Measurements from ENCODE around the gene RHOXF1. TPM values are rescaled to one million over a fixed set of nuclear protein-coding genes. Genes with fewer than 3 reads are reported as not detected.
"Not testable (repeated sequence)": the region's sequence is repeated elsewhere in the genome, so short reads cannot be mapped to it uniquely, and the experiment has no call there.

Gene RHOXF1
- total RNA-seq (ENCODE audit: unreplicated experiment), result not detected
- long read RNA-seq, result 0 reads

- Mint-ChIP-seq H3K4me3 (ENCODE audit: unreplicated experiment) (no peak within 1 kb of the TSS), H3K9me3 (ENCODE audit: unreplicated experiment) (no peaks in the 10 kb centered on the region)
Observed at GRCh38 chrX:120115438-120115963, at the start of gene RHOXF1. TSS of gene RHOXF1 (minus strand) at chrX:120115913. CDS start at chrX:120115862, 51 bp downstream.

GRCh38 chrX:120159086-120159485 lies 43.4 kb upstream of the RHOXF1 start:
- H3K9me3 Mint-ChIP-seq (ENCODE audit: unreplicated experiment); H3K27me3 Mint-ChIP-seq (ENCODE audit: unreplicated experiment); DNase-seq (ENCODE audit: low spot score); H3K36me3 Mint-ChIP-seq (ENCODE audit: low read depth, unreplicated experiment); H3K27ac Mint-ChIP-seq (ENCODE audit: unreplicated experiment); H3K4me3 Mint-ChIP-seq (ENCODE audit: unreplicated experiment); H3K4me1 Mint-ChIP-seq (ENCODE audit: unreplicated experiment): not testable (repeated sequence)

More at GRCh38 chrX:120115438-120115963, at the start of gene RHOXF1:
- Mint-ChIP-seq H3K4me1 (ENCODE audit: unreplicated experiment) (no peaks in the 10 kb centered on the region), H3K27me3 (ENCODE audit: unreplicated experiment) (no peaks in the 10 kb centered on the region), H3K36me3 (ENCODE audit: low read depth, unreplicated experiment) (no peaks in the 10 kb centered on the region), H3K27ac (ENCODE audit: unreplicated experiment) (no peak within 1 kb of the TSS)
- no peak for DNase-seq (ENCODE audit: low spot score)
- TF ChIP-seq CTCF (IDR thresholded peaks at IDR 0.05; ENCODE audit: unreplicated experiment), result no peak

- H3K27me3 Mint-ChIP-seq (ENCODE audit: unreplicated experiment); H3K4me1 Mint-ChIP-seq (ENCODE audit: unreplicated experiment); H3K27ac Mint-ChIP-seq (ENCODE audit: unreplicated experiment); H3K9me3 Mint-ChIP-seq (ENCODE audit: unreplicated experiment); H3K36me3 Mint-ChIP-seq (ENCODE audit: low read depth, unreplicated experiment); DNase-seq (ENCODE audit: low spot score); H3K4me3 Mint-ChIP-seq (ENCODE audit: unreplicated experiment): not testable (repeated sequence)
Observed at GRCh38 chrX:120158313-120158712, 42.6 kb upstream of the RHOXF1 start, which contains the start of gene RHOXF2. TSS of gene RHOXF2 (plus strand) at chrX:120158613. CDS start at chrX:120158751, 138 bp downstream.

- not testable (repeated sequence) for H3K27me3 Mint-ChIP-seq (ENCODE audit: unreplicated experiment); H3K4me1 Mint-ChIP-seq (ENCODE audit: unreplicated experiment); H3K36me3 Mint-ChIP-seq (ENCODE audit: low read depth, unreplicated experiment); H3K4me3 Mint-ChIP-seq (ENCODE audit: unreplicated experiment); H3K27ac Mint-ChIP-seq (ENCODE audit: unreplicated experiment); DNase-seq (ENCODE audit: low spot score)
- peaks cover 14% of the 10 kb centered on the region for H3K9me3 Mint-ChIP-seq (ENCODE audit: unreplicated experiment)
Observed at GRCh38 chrX:120150109-120150744, 34.5 kb upstream of the RHOXF1 start.

- no peak for DNase-seq (ENCODE audit: low spot score)
- Mint-ChIP-seq H3K36me3 (ENCODE audit: low read depth, unreplicated experiment) (peaks cover 10% of the 10 kb centered on the region), H3K27me3 (ENCODE audit: unreplicated experiment) (no peaks in the 10 kb centered on the region), H3K4me3 (ENCODE audit: unreplicated experiment) (no peak overlapping the region), H3K4me1 (ENCODE audit: unreplicated experiment) (no peaks in the 10 kb centered on the region), H3K9me3 (ENCODE audit: unreplicated experiment) (peaks cover 14% of the 10 kb centered on the region), H3K27ac (ENCODE audit: unreplicated experiment) (no peak overlapping the region)
- TF ChIP-seq CTCF (IDR thresholded peaks at IDR 0.05; ENCODE audit: unreplicated experiment), result no peak
Observed at GRCh38 chrX:120147537-120147936, 31.8 kb upstream of the RHOXF1 start.

GRCh38 chrX:120146323-120146722 lies 30.6 kb upstream of the RHOXF1 start:
- H3K9me3 Mint-ChIP-seq (ENCODE audit: unreplicated experiment), result peaks cover 14% of the 10 kb centered on the region
- not testable (repeated sequence) for H3K36me3 Mint-ChIP-seq (ENCODE audit: low read depth, unreplicated experiment); H3K4me3 Mint-ChIP-seq (ENCODE audit: unreplicated experiment); H3K27ac Mint-ChIP-seq (ENCODE audit: unreplicated experiment); H3K27me3 Mint-ChIP-seq (ENCODE audit: unreplicated experiment); H3K4me1 Mint-ChIP-seq (ENCODE audit: unreplicated experiment); DNase-seq (ENCODE audit: low spot score)

- H3K9me3 Mint-ChIP-seq (ENCODE audit: unreplicated experiment), result peaks cover 14% of the 10 kb centered on the region
- H3K36me3 Mint-ChIP-seq (ENCODE audit: low read depth, unreplicated experiment), result peaks cover 10% of the 10 kb centered on the region
- TF ChIP-seq CTCF (IDR thresholded peaks at IDR 0.05; ENCODE audit: unreplicated experiment), result no peak
- H3K4me3 Mint-ChIP-seq (ENCODE audit: unreplicated experiment), result no peak overlapping the region
- H3K4me1 Mint-ChIP-seq (ENCODE audit: unreplicated experiment), result no peaks in the 10 kb centered on the region
- no peak for DNase-seq (ENCODE audit: low spot score)
- H3K27me3 Mint-ChIP-seq (ENCODE audit: unreplicated experiment), result no peaks in the 10 kb centered on the region
- H3K27ac Mint-ChIP-seq (ENCODE audit: unreplicated experiment), result no peak overlapping the region
Observed at GRCh38 chrX:120145295-120145925, 29.7 kb upstream of the RHOXF1 start.

All from endothelial cell (in vitro differentiated cells).